Activated CD4-positive, alpha-beta T cell treated with anti-CD3 and anti-CD28 coated beads for 36 hours (primary cell): ENCODE measurements around the gene SPAG16. TPM values are rescaled to one million over a fixed set of nuclear protein-coding genes. Genes with fewer than 3 reads are reported as not detected.

Experiments used
- ATAC-seq: fragments of 200-7000 bp; cut with Tn5 transposase; one replicate; pipeline ENCODE4 v1.10.0; 2021; ENCODE audit warnings: mild to moderate bottlenecking, moderate library complexity
- CTCF ChIA-PET: fragments of 350-600 bp; sonication (Branson Sonifier 250); formaldehyde crosslinking; loops from one replicate; lab custom pipeline; 2021; ENCODE audit warnings: antibody characterized with exemption; lab: Charles Lee
- POLR2A ChIA-PET: fragments of 350-600 bp; sonication (Branson Sonifier 250); formaldehyde crosslinking; loops from one replicate; lab custom pipeline; 2021; ENCODE audit warnings: antibody characterized with exemption, inconsistent platforms; lab: Charles Lee
- DNase-seq: peaks from one replicate; pipeline ENCODE4 v3.0.0-alpha.2; 2020
- H3K27ac Mint-ChIP-seq: one replicate; pipeline ENCODE4 v1.8.0; 2021; ENCODE audit warnings: mixed read lengths
- H3K27me3 Mint-ChIP-seq: one replicate; pipeline ENCODE4 v1.8.0; 2021; ENCODE audit warnings: mixed read lengths
- H3K36me3 Mint-ChIP-seq: one replicate; pipeline ENCODE4 v1.8.0; 2021; ENCODE audit warnings: low read depth, mixed read lengths
- H3K4me1 Mint-ChIP-seq: one replicate; pipeline ENCODE4 v1.8.0; 2021; ENCODE audit warnings: mixed read lengths
- H3K4me3 Mint-ChIP-seq: one replicate; pipeline ENCODE4 v1.8.0; 2021; ENCODE audit warnings: mild to moderate bottlenecking, moderate library complexity, mixed read lengths
- H3K9me3 Mint-ChIP-seq: one replicate; pipeline ENCODE4 v1.8.0; 2021; ENCODE audit warnings: low read depth, mixed read lengths
- intact Hi-C, 2 experiments: fragments of 100-400 bp; cut with DNase I in 1 of 2; cut with micrococcal nuclease in 1 of 2; formaldehyde crosslinking; loops; one replicate each; pipeline versions ENCODE4 v1.14.2 to v1.15.1; 2022 to 2024; cut with DNase I, micrococcal nuclease
- total RNA-seq, 2 experiments: library from RNA; stranded (reverse); gene quantifications; one replicate each; pipeline ENCODE4 v1.2.3, GENCODE V29; 2021

SPAG16 gene
- total RNA-seq, 2 experiments from 2014 or later, result 10.1 to 10.8 TPM

GRCh38 chr2:214365549-214365948 is 1081.3 kb downstream of the SPAG16 start:
- CTCF ChIA-PET, result no interaction called here

GRCh38 chr2:214367171-214367570 is 1082.9 kb downstream of the SPAG16 start:
- no peak for DNase-seq
- intact Hi-C loops, result no loop called here
- H3K27ac Mint-ChIP-seq, result no peak overlapping the region
- ATAC-seq, result no peak
- H3K9me3 Mint-ChIP-seq, result no peaks in the 10 kb centered on the region
- peaks cover 4% of the 10 kb centered on the region for H3K27me3 Mint-ChIP-seq
- POLR2A ChIA-PET, result no interaction called here
- H3K4me1 Mint-ChIP-seq, result no peaks in the 10 kb centered on the region
- no peaks in the 10 kb centered on the region for H3K36me3 Mint-ChIP-seq
- H3K4me3 Mint-ChIP-seq, result no peak overlapping the region
- CTCF ChIA-PET, result no interaction called here

More at GRCh38 chr2:214365549-214365948, 1081.3 kb downstream of the SPAG16 start:
- no peaks in the 10 kb centered on the region for H3K9me3 Mint-ChIP-seq
- no peak overlapping the region for H3K4me3 Mint-ChIP-seq
- H3K27me3 Mint-ChIP-seq, result peaks cover 4% of the 10 kb centered on the region
- POLR2A ChIA-PET, result no interaction called here
- ATAC-seq, result no peak
- H3K36me3 Mint-ChIP-seq, result no peaks in the 10 kb centered on the region
- H3K4me1 Mint-ChIP-seq, result no peaks in the 10 kb centered on the region
- DNase-seq, result no peak
- intact Hi-C loops, result no loop called here
- H3K27ac Mint-ChIP-seq, result no peak overlapping the region

GRCh38 chr2:214376618-214377285 is 1092.5 kb downstream of the SPAG16 start:
- Mint-ChIP-seq H3K36me3 (no peaks in the 10 kb centered on the region), H3K27ac (no peak overlapping the region), H3K4me3 (no peak overlapping the region), H3K27me3 (no peaks in the 10 kb centered on the region), H3K9me3 (no peaks in the 10 kb centered on the region), H3K4me1 (no peaks in the 10 kb centered on the region)
- ChIA-PET POLR2A (no interaction called here), CTCF (no interaction called here)
- ATAC-seq (no peak), DNase-seq (no peak)
- intact Hi-C loops, result no loop called here

GRCh38 chr2:214377286-214377624 is 1093.0 kb downstream of the SPAG16 start:
- H3K4me3 Mint-ChIP-seq, result no peak overlapping the region
- no peaks in the 10 kb centered on the region for H3K27me3 Mint-ChIP-seq
- intact Hi-C loops, result no loop called here
- CTCF ChIA-PET, result no interaction called here
- DNase-seq (no peak), ATAC-seq (no peak)
- no peaks in the 10 kb centered on the region for H3K9me3 Mint-ChIP-seq
- H3K27ac Mint-ChIP-seq, result no peak overlapping the region
- H3K36me3 Mint-ChIP-seq, result no peaks in the 10 kb centered on the region
- H3K4me1 Mint-ChIP-seq, result no peaks in the 10 kb centered on the region
- POLR2A ChIA-PET, result no interaction called here

GRCh38 chr2:214378455-214379103 is 1094.3 kb downstream of the SPAG16 start:
- CTCF ChIA-PET, result no interaction called here
- Mint-ChIP-seq H3K9me3 (no peaks in the 10 kb centered on the region), H3K27me3 (no peaks in the 10 kb centered on the region), H3K4me3 (no peak overlapping the region), H3K27ac (no peak overlapping the region), H3K4me1 (no peaks in the 10 kb centered on the region), H3K36me3 (no peaks in the 10 kb centered on the region)
- no peak for DNase-seq
- POLR2A ChIA-PET, result no interaction called here
- intact Hi-C loops, result no loop called here
- ATAC-seq, result no peak

GRCh38 chr2:214379227-214379626 is 1095.0 kb downstream of the SPAG16 start:
- CTCF ChIA-PET, result interaction anchor here (0.7 kb wide), 1 partner anchor 42 kb away, joined by 3 read pairs; no protein-coding TSS in a partner anchor

GRCh38 chr2:214380681-214381080 is 1096.4 kb downstream of the SPAG16 start:
- DNase-seq, result no peak
- ATAC-seq, result no peak
- Mint-ChIP-seq H3K27ac (no peak overlapping the region), H3K9me3 (no peaks in the 10 kb centered on the region), H3K4me3 (no peak overlapping the region), H3K36me3 (no peaks in the 10 kb centered on the region), H3K27me3 (no peaks in the 10 kb centered on the region), H3K4me1 (no peaks in the 10 kb centered on the region)
- intact Hi-C loops, result no loop called here
- ChIA-PET POLR2A (no interaction called here), CTCF (no interaction called here)

More at GRCh38 chr2:214379227-214379626, 1095.0 kb downstream of the SPAG16 start:
- no peaks in the 10 kb centered on the region for H3K9me3 Mint-ChIP-seq
- ATAC-seq (no peak), DNase-seq (no peak)
- no peak overlapping the region for H3K27ac Mint-ChIP-seq
- no peak overlapping the region for H3K4me3 Mint-ChIP-seq
- H3K4me1 Mint-ChIP-seq, result no peaks in the 10 kb centered on the region
- intact Hi-C loops, result no loop called here
- no peaks in the 10 kb centered on the region for H3K27me3 Mint-ChIP-seq
- no peaks in the 10 kb centered on the region for H3K36me3 Mint-ChIP-seq
- POLR2A ChIA-PET, result no interaction called here

- no peak overlapping the region for H3K27ac Mint-ChIP-seq
- no peaks in the 10 kb centered on the region for H3K27me3 Mint-ChIP-seq
- H3K9me3 Mint-ChIP-seq, result no peaks in the 10 kb centered on the region
- H3K4me3 Mint-ChIP-seq, result no peak overlapping the region
- no peak for DNase-seq
- ATAC-seq, result no peak
- ChIA-PET POLR2A (no interaction called here), CTCF (no interaction called here)
- no peaks in the 10 kb centered on the region for H3K4me1 Mint-ChIP-seq
- intact Hi-C loops, result no loop called here
- H3K36me3 Mint-ChIP-seq, result no peaks in the 10 kb centered on the region
Observed at GRCh38 chr2:214382229-214382628, 1098.0 kb downstream of the SPAG16 start.

GRCh38 chr2:214386720-214387119 is 1102.5 kb downstream of the SPAG16 start:
- no peaks in the 10 kb centered on the region for H3K36me3 Mint-ChIP-seq
- no peaks in the 10 kb centered on the region for H3K27me3 Mint-ChIP-seq
- DNase-seq, result no peak
- H3K9me3 Mint-ChIP-seq, result no peaks in the 10 kb centered on the region
- CTCF ChIA-PET, result no interaction called here
- no peak overlapping the region for H3K4me3 Mint-ChIP-seq
- ATAC-seq, result no peak
- intact Hi-C loops, result no loop called here
- H3K4me1 Mint-ChIP-seq, result no peaks in the 10 kb centered on the region
- H3K27ac Mint-ChIP-seq, result no peak overlapping the region
- POLR2A ChIA-PET, result no interaction called here

GRCh38 chr2:214389334-214389733 is 1105.1 kb downstream of the SPAG16 start:
- DNase-seq (no peak), ATAC-seq (no peak)
- Mint-ChIP-seq H3K4me1 (no peaks in the 10 kb centered on the region), H3K9me3 (no peaks in the 10 kb centered on the region), H3K27ac (no peak overlapping the region), H3K36me3 (no peaks in the 10 kb centered on the region), H3K4me3 (no peak overlapping the region), H3K27me3 (no peaks in the 10 kb centered on the region)
- intact Hi-C loops, result no loop called here
- CTCF ChIA-PET, result no interaction called here
- POLR2A ChIA-PET, result no interaction called here

GRCh38 chr2:214393796-214394195 is 1109.5 kb downstream of the SPAG16 start:
- ChIA-PET POLR2A (no interaction called here), CTCF (interaction anchor here (0.6 kb wide), 1 partner anchor 721 kb away, joined by 6 read pairs; no protein-coding TSS in a partner anchor)
- intact Hi-C loops, result no loop called here
- Mint-ChIP-seq H3K9me3 (no peaks in the 10 kb centered on the region), H3K27me3 (no peaks in the 10 kb centered on the region), H3K27ac (no peak overlapping the region), H3K4me3 (no peak overlapping the region), H3K4me1 (no peaks in the 10 kb centered on the region), H3K36me3 (no peaks in the 10 kb centered on the region)
- ATAC-seq (no peak), DNase-seq (no peak)

- ATAC-seq (no peak), DNase-seq (no peak)
- no peak overlapping the region for H3K27ac Mint-ChIP-seq
- ChIA-PET POLR2A (no interaction called here), CTCF (no interaction called here)
- intact Hi-C loops, result no loop called here
- no peaks in the 10 kb centered on the region for H3K36me3 Mint-ChIP-seq
- H3K9me3 Mint-ChIP-seq, result no peaks in the 10 kb centered on the region
- H3K4me1 Mint-ChIP-seq, result no peaks in the 10 kb centered on the region
- no peak overlapping the region for H3K4me3 Mint-ChIP-seq
- H3K27me3 Mint-ChIP-seq, result no peaks in the 10 kb centered on the region
Observed at GRCh38 chr2:214395040-214395439, 1110.8 kb downstream of the SPAG16 start.
